T-cell (primary cell): Measurements from ENCODE around the gene NHSL2. TPM values are rescaled to one million over a fixed set of nuclear protein-coding genes. Genes with fewer than 3 reads are reported as not detected.
"Not testable (repeated sequence)": the region's sequence is repeated elsewhere in the genome, so short reads cannot be mapped to it uniquely, and the experiment has no call there.

Experiments used
- ATAC-seq, 4 experiments: fragments of 200-7000 bp in 3 of 4; fragments of 150-1000 bp in 1 of 4; cut with Tn5 transposase; replicated peaks in 1 of 4; 1 replicate in 3 of 4; 2 replicates in 1 of 4; pipeline ENCODE4 v1.10.0; 2021; ENCODE audit warnings: moderate library complexity in 3 of 4, mild to moderate bottlenecking in 2 of 4, moderate number of reproducible peaks in 1 of 4
- CTCF ChIA-PET, 2 donors: fragments of 300-600 bp; sonication (Branson Sonifier 250); formaldehyde crosslinking; loops; one replicate each; lab custom pipeline; 2022; ENCODE audit warnings: antibody characterized with exemption in 2 of 2; lab: Charles Lee
- POLR2A ChIA-PET, 2 donors: fragments of 300-600 bp; sonication (Branson Sonifier 250); formaldehyde crosslinking; loops; one replicate each; lab custom pipeline; 2022; ENCODE audit warnings: antibody characterized with exemption in 2 of 2; lab: Charles Lee
- DNase-seq, 35 experiments: peaks; one replicate each; pipeline versions ENCODE4 v3.0.0 to v3.0.0-alpha.2; 2013 to 2023
- H3K27ac ChIP-seq: one replicate; pipeline ENCODE4 v1.5.1; 2013; ENCODE audit warnings: low read length
- H3K27me3 ChIP-seq, 2 experiments: replicated peaks in 1 of 2; 1 replicate in 1 of 2; 2 replicates in 1 of 2; pipeline versions ENCODE4 v1.6.1 to v1.7.0; 2013; ENCODE audit warnings: low read length in 1 of 2, mixed read lengths in 1 of 2; ENCODE audit not compliant: control insufficient read depth in 2 of 2, insufficient read depth in 2 of 2; ENCODE audit errors: extremely low read depth in 1 of 2
- H3K36me3 ChIP-seq, 2 donors: 1 replicate in 1 of 2; 2 replicates in 1 of 2; pipeline versions ENCODE4 v1.6.1 to v1.7.0; 2013; ENCODE audit warnings: low read length in 1 of 2; ENCODE audit not compliant: control insufficient read depth in 2 of 2, insufficient read depth in 1 of 2; ENCODE audit errors: extremely low read depth in 1 of 2
- H3K4me1 ChIP-seq, 2 experiments: 1 replicate in 1 of 2; 2 replicates in 1 of 2; pipeline versions ENCODE4 v1.6.1 to v1.7.0; 2013; ENCODE audit warnings: low read length in 2 of 2, mixed read lengths in 1 of 2; ENCODE audit not compliant: insufficient read depth in 2 of 2, control insufficient read depth in 1 of 2; ENCODE audit errors: extremely low read depth in 1 of 2
- H3K4me3 ChIP-seq, 2 donors: 1 replicate in 1 of 2; 2 replicates in 1 of 2; pipeline versions ENCODE4 v1.5.1 to v1.7.0; 2013; ENCODE audit warnings: mild to moderate bottlenecking in 2 of 2, low read length in 1 of 2, moderate library complexity in 1 of 2; ENCODE audit not compliant: control insufficient read depth in 1 of 2; ENCODE audit errors: extremely low read depth in 1 of 2
- H3K9me3 ChIP-seq: 2 replicates; pipeline ENCODE4 v1.7.0; 2013
- H3K27ac Mint-ChIP-seq, 2 donors: one replicate each; pipeline ENCODE4 v1.8.0; 2020 to 2021; ENCODE audit warnings: mild to moderate bottlenecking in 2 of 2, mixed read lengths in 2 of 2
- H3K27me3 Mint-ChIP-seq, 2 donors: one replicate each; pipeline ENCODE4 v1.8.0; 2021 to 2022; ENCODE audit warnings: mixed read lengths in 2 of 2
- H3K36me3 Mint-ChIP-seq: one replicate; pipeline ENCODE4 v1.8.0; 2021; ENCODE audit warnings: mixed read lengths
- H3K4me1 Mint-ChIP-seq, 3 donors: one replicate each; pipeline ENCODE4 v1.8.0; 2020 to 2022; ENCODE audit warnings: mixed read lengths in 3 of 3, mild to moderate bottlenecking in 1 of 3
- H3K4me3 Mint-ChIP-seq, 3 donors: one replicate each; pipeline ENCODE4 v1.8.0; 2020 to 2022; ENCODE audit warnings: mild to moderate bottlenecking in 3 of 3, mixed read lengths in 3 of 3, moderate library complexity in 3 of 3
- H3K9me3 Mint-ChIP-seq, 3 donors: one replicate each; pipeline ENCODE4 v1.8.0; 2020 to 2022; ENCODE audit warnings: mixed read lengths in 3 of 3
- WGBS: methylation state at CpG from one replicate; pipeline ENCODE4 v1.1.5; 2013; ENCODE audit warnings: missing lambda C conversion rate; ENCODE audit not compliant: insufficient coverage; 5-methylcytosine and 5-hydroxymethylcytosine counted together
- total RNA-seq, 35 experiments: library from RNA in 6 of 35; stranded (reverse) in 6 of 35; fragments of 120-200 nt in 1 of 35; gene quantifications; one replicate each; pipeline versions ENCODE4 v1.2.1 to v1.2.4 and lab custom pipeline; 2013 to 2026

The NHSL2 gene
- total RNA-seq, 5 donors from 2014 or later (not counting 1 experiment from before 2014, with no cell fraction given) = 3.3 to 11.7 (median 8.1) TPM

- no peak for ATAC-seq
- Mint-ChIP-seq H3K36me3 (no peaks in the 10 kb centered on the region), H3K4me1 (peaks cover 0 to 22% (median 0%) of the 10 kb centered on the region in 3 donors), H3K27me3 (peaks cover 2 to 37% of the 10 kb centered on the region in 2 donors), H3K4me3 (no peak overlapping the region), H3K27ac (peak overlapping the region in 1 of 2 donors; percentile 39), H3K9me3 (no peaks in the 10 kb centered on the region)
- Histone ChIP-seq H3K4me3 (no peak overlapping the region), H3K9me3 (no peaks in the 10 kb centered on the region), H3K36me3 (no peaks in the 10 kb centered on the region), H3K4me1 (no peaks in the 10 kb centered on the region), H3K27me3 (no peaks in the 10 kb centered on the region), H3K27ac (no peak overlapping the region)
- no peak for DNase-seq
- POLR2A ChIA-PET = no interaction called here
- CTCF ChIA-PET = interaction anchor here in 1 of 2 donors (0.8 kb wide), 1 partner anchor 72 kb away, joined by 3 read pairs; no protein-coding TSS in a partner anchor
- WGBS = 96% methylated on average over 10 of the region's 19 CpGs
Observed at GRCh38 chrX:72054779-72055489, 144.3 kb downstream of the NHSL2 start.

DNA sequence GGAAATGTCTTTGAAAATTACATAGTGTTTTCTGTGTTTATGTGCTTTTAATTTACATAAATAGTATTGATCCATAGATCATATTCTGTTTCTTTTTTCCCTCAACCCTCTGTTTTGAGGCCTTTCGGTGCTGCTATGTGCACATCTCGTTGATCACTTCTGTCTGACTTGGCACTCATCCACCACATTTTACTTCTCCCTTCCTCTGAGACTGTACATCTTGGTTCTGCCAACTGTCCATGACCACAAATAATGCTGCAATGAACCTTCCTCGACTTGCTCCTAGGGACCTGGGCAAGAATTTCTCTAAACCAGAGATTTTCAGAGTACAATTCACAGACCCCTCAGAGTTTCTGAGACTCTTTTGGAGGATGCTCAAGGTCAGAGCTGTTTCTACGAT is 146.7 kb downstream of the NHSL2 start:
- ChIA-PET POLR2A (interaction anchor here in 1 of 2 donors (0.8 kb wide), 1 partner anchor 54 kb away, joined by 4 read pairs; no protein-coding TSS in a partner anchor), CTCF (interaction anchor here in 1 of 2 donors (0.6 kb wide), 1 partner anchor 13 kb away, joined by 5 read pairs; no protein-coding TSS in a partner anchor)
- WGBS = no CpG with 5 or more reads among the region's 4 CpGs
- no peaks in the 10 kb centered on the region for H3K9me3 Mint-ChIP-seq
- peaks cover 2 to 43% of the 10 kb centered on the region in 2 donors for H3K27me3 Mint-ChIP-seq
- peaks cover 0 to 18% (median 0%) of the 10 kb centered on the region in 3 donors for H3K4me1 Mint-ChIP-seq
- ATAC-seq (no peak), DNase-seq (no peak)
- no peaks in the 10 kb centered on the region for H3K27me3 ChIP-seq
- H3K27ac Mint-ChIP-seq = no peak overlapping the region
- H3K4me3 ChIP-seq = no peak overlapping the region
- H3K27ac ChIP-seq = no peak overlapping the region
- no peak overlapping the region for H3K4me3 Mint-ChIP-seq
- H3K4me1 ChIP-seq = no peaks in the 10 kb centered on the region
- no peaks in the 10 kb centered on the region for H3K36me3 Mint-ChIP-seq
- H3K36me3 ChIP-seq = no peaks in the 10 kb centered on the region
- H3K9me3 ChIP-seq = no peaks in the 10 kb centered on the region

DNA sequence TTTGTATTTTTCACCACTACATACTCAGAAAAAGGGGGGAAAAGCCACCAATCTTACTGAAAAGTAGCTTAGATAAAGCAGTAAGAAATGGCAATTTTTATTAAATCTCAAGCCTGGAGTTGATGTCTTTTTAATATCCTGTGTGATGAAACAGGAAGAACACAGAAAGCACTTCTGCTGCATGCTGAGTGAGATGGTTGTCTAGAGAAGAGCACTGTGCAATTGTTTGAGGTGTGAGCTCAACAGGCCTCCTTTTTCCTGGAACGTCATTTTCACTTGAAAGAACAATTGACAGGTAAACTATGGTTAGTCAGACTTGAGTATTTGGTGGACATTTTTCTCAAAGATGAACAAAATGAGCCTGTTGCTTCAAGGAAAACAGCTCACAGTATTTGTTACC is 147.2 kb downstream of the NHSL2 start:
- H3K9me3 Mint-ChIP-seq = no peaks in the 10 kb centered on the region
- H3K4me3 Mint-ChIP-seq = no peak overlapping the region
- no peak overlapping the region for H3K4me3 ChIP-seq
- no peaks in the 10 kb centered on the region for H3K36me3 ChIP-seq
- H3K27ac Mint-ChIP-seq = no peak overlapping the region
- no peaks in the 10 kb centered on the region for H3K9me3 ChIP-seq
- no CpG with 5 or more reads among the region's 1 CpG for WGBS
- H3K36me3 Mint-ChIP-seq = no peaks in the 10 kb centered on the region
- no peaks in the 10 kb centered on the region for H3K27me3 ChIP-seq
- ChIA-PET POLR2A (interaction anchor here (0.6 to 0.8 kb wide), 2 partner anchors 21 to 54 kb away, joined by 3 to 4 read pairs; no protein-coding TSS in a partner anchor), CTCF (interaction anchor here in 1 of 2 donors (0.6 kb wide), 1 partner anchor 13 kb away, joined by 5 read pairs; no protein-coding TSS in a partner anchor)
- H3K4me1 ChIP-seq = no peaks in the 10 kb centered on the region
- H3K4me1 Mint-ChIP-seq = peaks cover 0 to 18% (median 0%) of the 10 kb centered on the region in 3 donors
- ATAC-seq = peak in 1 of 4 experiments; percentile 64
- no peak for DNase-seq
- no peak overlapping the region for H3K27ac ChIP-seq
- peaks cover 2 to 43% of the 10 kb centered on the region in 2 donors for H3K27me3 Mint-ChIP-seq

DNA sequence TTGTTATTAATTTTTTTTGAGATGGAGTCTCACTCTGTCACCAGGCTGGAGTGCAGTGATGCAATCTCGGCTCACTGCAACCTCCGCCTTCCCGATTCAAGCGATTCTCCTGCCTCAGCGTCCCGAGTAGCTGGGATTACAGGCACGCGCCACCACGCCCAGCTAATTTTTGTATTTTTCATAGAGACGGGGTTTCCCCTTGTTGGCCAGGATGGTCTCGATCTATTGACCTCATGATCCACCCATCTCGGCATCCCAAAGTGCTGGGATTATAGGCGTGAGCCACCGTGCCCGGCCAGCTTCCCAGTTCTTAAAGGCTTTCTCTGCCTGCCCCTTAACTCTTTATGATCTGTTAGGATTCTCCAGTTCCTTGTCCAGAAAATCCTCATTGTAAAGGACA is 147.7 kb downstream of the NHSL2 start:
- H3K9me3 ChIP-seq, H3K9me3 Mint-ChIP-seq, H3K4me3 ChIP-seq, H3K36me3 ChIP-seq, H3K27me3 ChIP-seq, H3K36me3 Mint-ChIP-seq, DNase-seq, H3K4me3 Mint-ChIP-seq, H3K27ac Mint-ChIP-seq, ATAC-seq, H3K4me1 ChIP-seq, H3K27ac ChIP-seq, CTCF ChIA-PET: not testable (repeated sequence)
- Mint-ChIP-seq H3K4me1 (peaks cover 0 to 18% (median 0%) of the 10 kb centered on the region in 3 donors), H3K27me3 (peaks cover 2 to 47% of the 10 kb centered on the region in 2 donors)
- WGBS = 100% methylated on average over 1 of the region's 15 CpGs
- POLR2A ChIA-PET = interaction anchor here (0.6 to 0.8 kb wide), 2 partner anchors 22 to 53 kb away, joined by 3 to 4 read pairs; no protein-coding TSS in a partner anchor

- no peaks in the 10 kb centered on the region for H3K4me1 ChIP-seq
- DNase-seq (no peak), ATAC-seq (no peak)
- no peak overlapping the region for H3K4me3 Mint-ChIP-seq
- H3K36me3 ChIP-seq = no peaks in the 10 kb centered on the region
- ChIA-PET CTCF (no interaction called here), POLR2A (no interaction called here)
- H3K9me3 ChIP-seq = no peaks in the 10 kb centered on the region
- peaks cover 2 to 51% of the 10 kb centered on the region in 2 donors for H3K27me3 Mint-ChIP-seq
- H3K36me3 Mint-ChIP-seq = no peaks in the 10 kb centered on the region
- H3K27ac ChIP-seq = no peak overlapping the region
- H3K9me3 Mint-ChIP-seq = no peaks in the 10 kb centered on the region
- no peaks in the 10 kb centered on the region for H3K27me3 ChIP-seq
- peaks cover 0 to 18% (median 0%) of the 10 kb centered on the region in 3 donors for H3K4me1 Mint-ChIP-seq
- no peak overlapping the region for H3K4me3 ChIP-seq
- H3K27ac Mint-ChIP-seq = no peak overlapping the region
- WGBS = 83% methylated on average over 5 of the region's 8 CpGs
Observed at GRCh38 chrX:72060196-72060920, 149.7 kb downstream of the NHSL2 start.

GRCh38 chrX:72060921-72061490 is 150.4 kb downstream of the NHSL2 start:
- no peaks in the 10 kb centered on the region for H3K4me1 ChIP-seq
- H3K27me3 Mint-ChIP-seq = peaks cover 4 to 56% of the 10 kb centered on the region in 2 donors
- H3K36me3 Mint-ChIP-seq = no peaks in the 10 kb centered on the region
- H3K36me3 ChIP-seq = no peaks in the 10 kb centered on the region
- DNase-seq = no peak
- H3K9me3 ChIP-seq = no peaks in the 10 kb centered on the region
- WGBS = no CpG with 5 or more reads among the region's 5 CpGs
- ChIA-PET CTCF (no interaction called here), POLR2A (interaction anchor here in 1 of 2 donors (0.5 kb wide), 1 partner anchor 1084 kb away, joined by 6 read pairs; no protein-coding TSS in a partner anchor)
- no peak overlapping the region for H3K27ac Mint-ChIP-seq
- H3K27ac ChIP-seq = no peak overlapping the region
- peaks cover 0 to 18% (median 0%) of the 10 kb centered on the region in 3 donors for H3K4me1 Mint-ChIP-seq
- H3K9me3 Mint-ChIP-seq = no peaks in the 10 kb centered on the region
- no peak overlapping the region for H3K4me3 ChIP-seq
- no peaks in the 10 kb centered on the region for H3K27me3 ChIP-seq
- no peak for ATAC-seq
- no peak overlapping the region for H3K4me3 Mint-ChIP-seq
